Measurements from ENCODE around the gene HCN2.

Gene HCN2

DNA sequence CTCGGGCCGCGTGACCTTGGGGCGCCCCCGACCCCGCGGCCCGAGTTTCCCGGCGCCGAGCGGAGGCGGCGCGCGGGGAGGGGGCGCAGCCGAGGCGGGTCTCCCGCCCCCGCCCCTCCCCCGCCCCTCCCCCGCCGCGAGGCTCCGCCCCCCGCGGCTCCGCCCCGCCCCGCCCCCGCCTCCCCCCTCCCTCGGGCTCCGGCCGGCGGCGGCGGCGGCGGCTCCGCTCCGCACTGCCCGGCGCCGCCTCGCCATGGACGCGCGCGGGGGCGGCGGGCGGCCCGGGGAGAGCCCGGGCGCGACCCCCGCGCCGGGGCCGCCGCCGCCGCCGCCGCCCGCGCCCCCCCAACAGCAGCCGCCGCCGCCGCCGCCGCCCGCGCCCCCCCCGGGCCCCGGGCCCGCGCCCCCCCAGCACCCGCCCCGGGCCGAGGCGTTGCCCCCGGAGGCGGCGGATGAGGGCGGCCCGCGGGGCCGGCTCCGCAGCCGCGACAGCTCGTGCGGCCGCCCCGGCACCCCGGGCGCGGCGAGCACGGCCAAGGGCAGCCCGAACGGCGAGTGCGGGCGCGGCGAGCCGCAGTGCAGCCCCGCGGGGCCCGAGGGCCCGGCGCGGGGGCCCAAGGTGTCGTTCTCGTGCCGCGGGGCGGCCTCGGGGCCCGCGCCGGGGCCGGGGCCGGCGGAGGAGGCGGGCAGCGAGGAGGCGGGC is at the start of gene HCN2:
HCN2 (plus strand) TSS at position 189 of the 703 bp plus-strand sequence; CDS start at position 254, 65 bp downstream.
- no peak for DNase-seq (ENCODE audit: low read depth, low spot score)

DNA sequence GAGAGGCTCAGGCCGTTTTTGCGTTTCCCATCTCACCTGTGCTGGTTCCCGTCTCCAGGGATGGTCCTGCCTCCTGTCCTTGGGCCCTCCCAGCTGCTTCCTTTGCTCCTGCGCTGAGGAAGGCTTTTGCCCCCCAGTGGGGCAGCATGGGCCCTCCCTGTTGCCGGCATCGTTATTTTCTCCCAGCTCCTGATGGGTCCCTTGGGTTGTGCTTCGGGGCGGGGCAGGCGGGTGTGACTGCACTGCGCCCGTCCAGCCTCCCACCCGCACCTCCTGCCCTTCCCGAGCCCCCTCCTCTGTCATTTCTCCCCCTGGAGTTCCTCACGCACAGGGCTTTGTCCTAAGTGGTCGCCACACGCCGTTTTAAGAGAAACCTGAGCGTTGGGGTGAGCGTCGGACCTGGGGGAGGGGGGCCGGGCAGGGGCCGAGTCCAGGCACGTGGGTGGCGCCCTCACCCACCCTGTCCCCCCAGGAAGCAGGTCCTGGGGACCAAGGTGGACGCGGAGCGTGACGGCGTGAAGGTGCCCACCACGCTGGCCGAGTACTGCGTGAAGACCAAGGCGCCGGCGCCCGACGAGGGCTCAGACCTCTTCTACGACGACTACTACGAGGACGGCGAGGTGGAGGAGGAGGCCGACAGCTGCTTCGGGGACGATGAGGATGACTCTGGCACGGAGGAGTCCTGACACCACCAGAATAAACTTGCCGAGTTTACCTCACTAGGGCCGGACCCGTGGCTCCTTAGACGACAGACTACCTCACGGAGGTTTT is 48.6 kb upstream of the HCN2 start:
- no peak for DNase-seq (ENCODE audit: low read depth, low spot score)

DNA sequence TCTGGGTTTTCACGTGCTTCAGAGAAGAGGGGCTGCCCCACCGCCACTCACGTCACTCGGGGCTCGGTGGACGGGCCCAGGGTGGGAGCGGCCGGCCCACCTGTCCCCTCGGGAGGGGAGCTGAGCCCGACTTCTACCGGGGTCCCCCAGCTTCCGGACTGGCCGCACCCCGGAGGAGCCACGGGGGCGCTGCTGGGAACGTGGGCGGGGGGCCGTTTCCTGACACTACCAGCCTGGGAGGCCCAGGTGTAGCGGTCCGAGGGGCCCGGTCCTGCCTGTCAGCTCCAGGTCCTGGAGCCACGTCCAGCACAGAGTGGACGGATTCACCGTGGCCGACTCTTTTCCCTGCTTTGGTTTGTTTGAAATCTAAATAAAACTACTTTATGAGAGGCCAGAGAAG is 48.0 kb upstream of the HCN2 start:
- no peak for DNase-seq (ENCODE audit: low read depth, low spot score)

DNA sequence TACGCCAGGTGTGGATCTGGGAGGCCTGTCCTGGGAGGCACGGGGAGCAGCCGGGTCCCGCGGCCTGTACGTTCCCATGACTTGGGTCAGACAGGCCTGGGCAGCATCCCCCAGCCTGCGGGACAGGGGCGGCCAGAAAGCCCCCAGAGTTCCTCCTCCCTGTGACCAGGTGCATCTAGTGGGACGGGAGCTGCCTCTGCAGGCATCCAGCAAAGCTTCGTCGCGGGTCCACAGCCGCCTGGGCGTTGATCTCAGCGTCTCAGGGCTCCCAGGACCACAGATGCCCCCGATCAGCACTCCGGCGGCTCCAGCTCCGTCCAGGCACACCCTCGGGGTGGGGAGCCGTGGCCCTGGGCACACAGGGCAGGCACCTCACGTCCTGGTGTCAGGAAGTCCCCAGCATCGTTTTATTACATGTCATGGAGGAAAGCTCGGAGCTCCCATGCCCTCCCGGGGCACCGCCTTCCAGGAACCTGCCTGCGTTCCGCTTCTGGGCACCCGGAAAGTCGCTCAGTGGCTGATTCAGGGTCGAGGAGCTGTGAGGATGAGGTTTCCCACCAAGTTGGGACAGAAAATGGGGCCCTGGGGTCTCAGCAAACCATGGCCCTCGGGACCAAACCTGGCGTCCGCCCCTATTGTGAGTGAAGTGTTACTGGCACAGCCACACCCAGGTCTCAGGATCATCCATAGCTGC is 47.4 kb upstream of the HCN2 start:
- no peak for DNase-seq (ENCODE audit: low read depth, low spot score)

DNA sequence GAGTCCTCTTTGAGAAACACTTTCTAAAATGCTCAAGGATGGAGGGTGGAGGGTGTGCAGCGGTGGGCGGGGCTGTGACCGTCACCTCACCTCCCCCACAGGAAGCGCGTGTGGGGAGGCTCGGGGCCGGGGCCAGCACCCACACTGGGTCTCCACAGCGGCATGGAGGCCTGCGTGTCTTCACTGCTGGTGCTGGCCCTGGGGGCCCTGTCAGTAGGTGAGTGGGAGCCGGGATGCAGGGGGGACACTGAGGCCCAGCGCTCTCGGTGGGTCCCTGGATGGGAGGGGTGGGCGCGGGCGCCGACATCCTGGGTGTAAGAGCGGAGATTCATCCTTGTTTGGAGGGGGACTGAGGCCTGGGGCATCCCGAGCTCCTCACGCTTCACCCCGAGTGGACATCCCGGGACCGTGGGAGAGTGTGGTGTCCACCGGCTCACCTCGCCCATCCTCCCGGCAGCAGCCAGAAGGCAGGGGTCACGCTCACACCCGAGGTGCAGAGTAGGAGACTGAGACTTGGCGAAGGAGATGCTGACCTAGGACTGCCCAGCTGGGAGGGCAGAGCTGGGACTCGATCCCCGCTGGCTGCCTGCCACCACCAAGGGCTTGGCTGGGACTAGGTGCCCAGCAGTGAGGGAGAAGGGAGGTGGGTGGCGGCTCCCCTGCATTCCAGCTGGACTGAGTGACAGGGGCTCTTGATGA is 45.6 kb upstream of the HCN2 start, which contains the start of gene GZMM:
GZMM (plus strand) TSS at position 144 of the 699 bp plus-strand sequence; CDS start at position 163, 19 bp downstream.
- no peak for DNase-seq (ENCODE audit: low read depth, low spot score)

DNA sequence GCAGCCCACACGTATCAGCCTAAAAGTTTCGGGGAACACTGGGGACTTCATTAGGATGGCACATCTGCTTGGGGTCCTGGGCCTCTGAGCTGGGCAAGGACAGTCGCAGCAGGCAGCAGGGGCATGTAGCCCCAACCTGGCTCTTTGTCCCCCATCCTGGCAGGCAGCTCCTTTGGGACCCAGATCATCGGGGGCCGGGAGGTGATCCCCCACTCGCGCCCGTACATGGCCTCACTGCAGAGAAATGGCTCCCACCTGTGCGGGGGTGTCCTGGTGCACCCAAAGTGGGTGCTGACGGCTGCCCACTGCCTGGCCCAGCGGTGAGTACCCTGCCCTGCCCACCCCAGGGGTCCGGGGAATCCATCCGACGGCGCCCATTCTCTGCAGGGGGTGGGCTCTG is 42.6 kb upstream of the HCN2 start:
- DNase-seq (ENCODE audit: low read depth, low spot score): no peak

DNA sequence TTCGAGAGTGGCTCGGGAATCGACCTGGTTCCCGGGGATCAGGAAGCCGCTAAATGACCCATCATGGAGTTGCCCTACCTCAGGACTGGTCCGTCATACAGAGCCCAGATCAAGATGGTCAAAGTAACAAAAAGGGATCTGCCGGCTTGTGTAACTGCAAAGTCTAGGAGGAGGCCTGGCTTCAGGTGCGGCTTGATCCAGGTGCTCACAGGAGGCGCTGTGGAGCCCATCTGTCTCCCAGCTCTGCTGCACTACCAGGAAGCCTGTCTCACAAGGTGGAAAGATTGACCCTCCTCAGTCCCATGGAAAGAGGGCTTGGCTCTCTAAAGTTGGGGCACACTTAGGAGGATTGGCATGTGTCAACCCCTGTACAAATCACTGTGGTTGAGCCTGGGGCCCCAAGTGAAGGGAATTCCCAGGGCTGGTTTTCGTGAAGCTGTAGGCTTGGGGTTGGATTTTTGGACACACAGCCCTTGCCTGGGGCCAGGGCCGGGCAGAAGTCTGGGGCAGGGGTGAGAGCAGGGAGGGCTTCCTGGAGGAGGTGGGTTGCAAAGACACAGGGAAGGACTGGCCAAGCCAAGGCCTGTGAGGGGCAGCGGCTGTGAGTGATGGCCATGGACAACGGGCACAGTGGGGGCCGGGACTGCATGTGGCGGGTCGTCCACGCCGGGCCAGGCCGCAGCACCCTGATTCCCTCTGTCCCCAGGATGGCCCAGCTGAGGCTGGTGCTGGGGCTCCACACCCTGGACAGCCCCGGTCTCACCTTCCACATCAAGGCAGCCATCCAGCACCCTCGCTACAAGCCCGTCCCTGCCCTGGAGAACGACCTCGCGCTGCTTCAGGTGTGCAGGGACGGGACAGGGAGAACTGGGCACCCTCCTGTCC is 41.6 kb upstream of the HCN2 start:
- DNase-seq (ENCODE audit: low read depth, low spot score): no peak

DNA sequence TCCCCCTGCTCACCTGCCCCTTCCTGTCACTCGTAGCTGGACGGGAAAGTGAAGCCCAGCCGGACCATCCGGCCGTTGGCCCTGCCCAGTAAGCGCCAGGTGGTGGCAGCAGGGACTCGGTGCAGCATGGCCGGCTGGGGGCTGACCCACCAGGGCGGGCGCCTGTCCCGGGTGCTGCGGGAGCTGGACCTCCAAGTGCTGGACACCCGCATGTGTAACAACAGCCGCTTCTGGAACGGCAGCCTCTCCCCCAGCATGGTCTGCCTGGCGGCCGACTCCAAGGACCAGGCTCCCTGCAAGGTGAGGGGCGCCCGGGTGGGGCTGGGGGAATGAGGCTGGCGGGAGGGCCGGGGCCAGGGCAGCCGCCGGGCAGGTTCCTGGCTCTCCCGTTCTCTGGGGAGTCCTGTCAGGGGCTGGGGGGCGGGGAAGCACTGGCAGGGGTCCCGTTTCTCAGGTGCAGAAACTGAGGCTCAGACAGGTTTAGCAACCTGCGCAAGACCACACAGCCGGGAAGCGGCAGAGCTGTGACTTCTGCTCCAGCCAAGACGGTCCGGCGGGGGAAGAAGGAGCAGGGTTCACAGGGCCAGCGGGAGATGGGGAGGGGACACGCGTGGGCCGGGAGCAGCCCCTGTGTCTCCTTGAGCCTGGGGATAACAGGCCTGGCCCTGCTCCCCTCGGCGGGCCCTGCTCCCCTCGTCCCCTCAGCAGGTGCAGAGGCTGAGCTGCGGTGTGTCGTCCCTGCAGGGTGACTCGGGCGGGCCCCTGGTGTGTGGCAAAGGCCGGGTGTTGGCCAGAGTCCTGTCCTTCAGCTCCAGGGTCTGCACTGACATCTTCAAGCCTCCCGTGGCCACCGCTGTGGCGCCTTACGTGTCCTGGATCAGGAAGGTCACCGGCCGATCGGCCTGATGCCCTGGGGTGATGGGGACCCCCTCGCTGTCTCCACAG is 40.5 kb upstream of the HCN2 start:
- no peak for DNase-seq (ENCODE audit: low read depth, low spot score)

DNA sequence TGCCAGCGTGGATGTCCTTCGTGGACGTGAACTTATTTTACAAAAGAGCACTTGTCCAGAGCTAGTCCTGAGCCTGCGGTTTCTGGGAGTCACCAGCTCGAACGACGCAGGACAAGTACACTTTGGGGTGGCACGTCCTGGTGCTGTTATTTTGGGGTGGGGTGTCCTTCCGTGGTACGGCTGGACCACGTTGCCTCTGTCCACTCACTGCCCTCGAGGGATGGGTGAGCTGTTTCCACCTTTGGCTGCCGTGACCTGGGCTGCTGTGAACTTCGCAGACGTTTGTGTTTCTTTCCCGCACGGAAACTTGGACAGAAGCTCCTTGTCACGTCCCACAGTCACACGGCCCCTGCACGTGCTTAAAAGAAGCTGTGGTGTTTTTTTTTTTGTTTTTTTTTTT is 34.9 kb upstream of the HCN2 start:
- DNase-seq (ENCODE audit: low read depth, low spot score): no peak

DNA sequence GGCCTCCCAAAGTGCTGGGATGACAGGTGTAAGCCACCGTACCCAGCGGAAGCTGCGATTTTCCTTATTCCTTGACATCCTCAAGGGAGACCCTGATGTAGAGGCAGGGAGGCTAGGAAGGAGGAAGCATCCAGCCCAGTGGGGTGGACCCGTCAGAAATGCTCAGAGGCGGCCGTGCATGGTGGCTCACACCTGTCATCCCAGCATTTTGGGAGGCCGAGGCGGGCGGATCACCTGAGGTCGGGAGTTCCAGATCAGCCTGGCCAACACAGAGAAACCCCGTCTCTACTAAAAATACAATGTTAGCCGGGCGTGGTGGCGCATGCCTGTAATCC is 34.2 kb upstream of the HCN2 start:
- no peak for DNase-seq (ENCODE audit: low read depth, low spot score)

DNA sequence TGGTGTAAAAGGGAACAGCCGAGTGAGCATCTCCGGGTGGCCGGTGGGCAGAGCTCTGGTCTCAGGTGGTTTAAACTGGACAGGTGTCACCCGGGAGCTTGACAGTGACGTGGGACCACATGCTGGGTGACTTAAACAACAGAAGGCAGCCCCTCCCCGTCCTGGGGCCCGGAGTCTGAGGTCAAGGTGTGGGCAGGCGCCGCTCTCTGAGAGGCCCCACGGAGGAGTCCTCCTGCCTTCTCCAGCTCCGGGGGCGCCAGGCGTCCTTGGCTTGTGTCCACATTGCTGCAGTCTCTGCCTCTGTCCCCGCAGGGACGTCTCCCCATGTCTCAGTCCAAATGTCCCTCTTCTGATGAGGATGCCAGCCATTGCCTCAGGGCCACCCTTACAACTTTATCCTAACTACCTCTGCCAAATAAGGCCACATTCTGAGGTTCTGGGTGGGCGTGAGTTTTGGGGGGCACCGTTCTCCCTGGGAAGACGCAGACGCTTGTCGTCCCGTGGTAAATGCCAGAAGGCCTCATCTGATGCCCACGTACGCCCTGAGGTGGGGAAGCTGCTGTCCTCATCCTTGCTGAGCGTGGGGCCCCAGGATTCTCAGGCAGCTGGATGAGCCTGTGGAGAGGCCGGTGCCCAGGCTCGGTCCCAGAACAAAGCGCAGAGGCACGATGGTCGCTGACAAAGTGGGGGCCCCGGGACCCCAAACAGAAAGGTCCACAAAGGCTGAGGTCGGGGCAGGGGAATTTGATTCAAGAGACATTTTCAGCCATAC is 32.9 kb upstream of the HCN2 start:
- DNase-seq (ENCODE audit: low read depth, low spot score): no peak

DNA sequence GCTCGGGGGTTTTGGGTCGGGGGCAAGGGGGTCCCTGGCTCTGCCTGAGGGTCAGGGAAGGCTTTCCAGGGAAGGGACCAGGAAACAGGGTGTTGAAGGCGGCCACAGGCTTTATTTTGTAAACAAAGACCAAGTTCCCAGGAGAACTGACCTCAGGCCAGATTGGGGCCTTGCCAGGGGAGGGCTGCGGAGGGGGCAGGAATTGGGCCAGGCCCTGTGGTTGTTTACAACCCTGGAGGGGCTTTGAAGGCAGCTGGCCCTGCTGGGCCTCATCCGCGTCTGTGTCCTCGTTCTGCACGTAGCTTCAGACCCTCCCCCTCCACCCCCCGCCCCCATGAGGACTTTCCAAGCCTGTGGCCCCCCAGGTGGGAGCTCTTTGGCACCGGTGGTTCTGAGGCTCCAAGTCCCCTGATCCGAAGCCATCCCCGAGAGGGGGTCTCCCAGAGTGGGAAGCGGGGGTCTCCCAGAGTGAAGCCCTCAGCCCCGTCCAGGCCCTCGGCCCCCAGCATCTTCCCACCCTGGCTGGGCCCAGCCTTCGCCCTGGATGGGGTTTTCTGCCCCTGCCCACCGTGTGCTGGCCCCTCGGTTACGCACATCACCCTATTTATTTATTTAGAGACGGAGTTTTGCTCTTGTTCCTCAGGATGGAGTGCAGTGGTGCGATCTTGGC is 30.8 kb upstream of the HCN2 start:
- no peak for DNase-seq (ENCODE audit: low read depth, low spot score)

DNA sequence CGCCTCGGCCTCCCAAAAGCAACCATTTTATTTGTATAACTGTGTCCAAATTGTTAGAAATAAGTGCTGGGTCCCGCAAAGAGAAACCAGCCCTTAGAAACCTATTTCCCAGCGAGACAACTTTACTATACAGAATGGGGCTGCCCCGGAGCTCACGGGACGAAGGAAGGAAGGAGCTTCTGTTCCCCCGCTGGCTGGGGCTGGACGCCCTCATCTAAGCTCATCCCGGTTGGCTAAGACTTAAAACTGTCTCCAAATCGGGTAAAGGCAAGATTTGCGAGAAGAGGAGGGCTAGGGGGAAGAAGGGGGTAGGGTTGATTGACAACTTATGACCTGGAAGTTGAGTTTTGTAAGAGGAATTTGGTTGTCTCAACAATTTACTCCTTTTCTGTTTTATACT is 29.6 kb upstream of the HCN2 start:
- DNase-seq (ENCODE audit: low read depth, low spot score): no peak

DNA sequence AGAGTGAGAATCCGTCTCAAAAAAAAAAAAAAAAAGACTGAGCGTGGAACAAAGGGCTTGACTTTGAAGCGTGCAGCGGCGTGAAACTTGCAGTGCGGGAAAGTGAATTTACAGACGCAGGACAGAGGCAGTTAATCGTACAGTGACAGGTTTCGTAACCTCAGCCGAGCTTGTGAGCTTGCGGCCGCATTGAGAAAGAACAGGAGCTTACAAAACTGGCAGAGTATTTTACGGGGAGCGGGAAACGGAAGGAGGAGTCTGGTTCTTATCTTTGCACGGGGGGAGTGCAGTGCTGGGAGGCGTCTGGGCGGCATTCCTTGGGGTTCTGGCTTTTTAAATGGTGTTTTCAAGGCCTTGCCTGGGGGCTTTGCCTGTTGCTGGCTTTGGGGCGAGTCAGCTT is 23.3 kb upstream of the HCN2 start:
- DNase-seq (ENCODE audit: low read depth, low spot score): no peak

DNA sequence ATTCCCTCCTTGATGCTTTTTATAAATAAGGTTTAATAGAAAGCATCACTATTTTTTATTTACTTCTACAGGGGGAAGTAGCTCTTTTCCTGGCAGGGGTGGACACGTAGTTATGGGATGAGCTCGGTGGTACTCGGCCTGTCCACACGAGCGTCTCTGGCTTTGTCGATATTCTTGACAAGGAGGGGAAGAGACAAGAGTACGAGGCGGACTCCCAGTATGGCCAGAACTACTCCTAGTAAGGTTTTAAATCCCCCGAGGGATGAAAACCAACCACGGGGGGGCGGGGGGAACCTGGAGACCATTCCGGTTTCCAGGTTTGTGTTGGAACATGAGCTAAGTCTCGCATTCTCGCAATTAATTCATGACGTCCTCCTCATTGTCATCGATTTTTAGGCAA is 22.8 kb upstream of the HCN2 start:
- no peak for DNase-seq (ENCODE audit: low read depth, low spot score)

DNA sequence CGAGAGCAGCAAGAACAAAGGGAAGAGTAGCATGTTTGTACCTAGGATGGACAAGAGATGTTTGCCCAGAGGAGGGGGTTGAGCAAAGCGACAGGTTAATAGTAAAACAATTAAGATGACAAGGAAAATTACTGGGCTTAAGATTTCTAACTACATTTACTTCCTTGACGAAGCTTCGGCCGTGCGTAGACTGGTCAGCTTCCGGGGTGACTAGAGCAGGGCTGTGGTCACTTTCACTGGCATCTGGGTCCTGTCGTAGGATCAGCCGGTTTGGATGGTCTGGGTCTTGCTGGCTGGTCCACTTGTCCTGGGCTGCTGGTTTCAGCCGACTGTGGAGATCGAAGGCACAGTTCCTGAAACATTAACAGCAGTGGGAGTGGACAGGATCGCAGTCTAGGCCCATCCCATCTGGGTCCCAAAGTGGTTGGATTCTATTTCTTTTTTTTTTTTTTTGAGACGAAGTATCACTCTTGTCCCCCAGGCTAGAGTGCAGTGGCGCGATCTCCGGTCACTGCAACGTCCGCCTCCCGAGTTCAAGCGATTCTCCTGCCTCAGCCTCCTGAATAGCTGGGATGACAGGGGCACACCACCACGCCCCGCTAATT is 22.3 kb upstream of the HCN2 start:
- DNase-seq (ENCODE audit: low read depth, low spot score): no peak

DNA sequence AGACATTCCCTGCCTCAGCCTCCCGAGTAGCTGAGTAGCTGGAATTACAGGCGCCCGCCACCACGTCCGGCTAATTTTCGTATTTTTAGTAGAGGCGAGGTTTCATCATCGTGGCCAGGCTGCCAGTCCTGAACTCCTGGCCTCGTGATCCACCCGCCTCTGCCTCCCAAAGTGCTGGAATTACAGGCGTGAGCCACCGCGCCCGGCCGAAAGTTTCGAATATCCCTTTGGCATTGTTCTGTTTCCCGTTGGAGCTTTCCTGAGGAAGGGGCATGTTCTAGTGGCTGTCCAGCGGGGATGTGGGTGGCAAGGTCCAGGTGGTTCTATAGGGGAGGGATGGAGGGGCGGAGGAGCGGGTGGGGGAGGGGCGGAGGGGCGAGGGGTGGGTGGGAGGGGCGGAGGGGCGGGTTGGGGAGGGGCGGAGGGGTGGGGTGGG is 19.4 kb upstream of the HCN2 start:
- DNase-seq (ENCODE audit: low read depth, low spot score): no peak

DNA sequence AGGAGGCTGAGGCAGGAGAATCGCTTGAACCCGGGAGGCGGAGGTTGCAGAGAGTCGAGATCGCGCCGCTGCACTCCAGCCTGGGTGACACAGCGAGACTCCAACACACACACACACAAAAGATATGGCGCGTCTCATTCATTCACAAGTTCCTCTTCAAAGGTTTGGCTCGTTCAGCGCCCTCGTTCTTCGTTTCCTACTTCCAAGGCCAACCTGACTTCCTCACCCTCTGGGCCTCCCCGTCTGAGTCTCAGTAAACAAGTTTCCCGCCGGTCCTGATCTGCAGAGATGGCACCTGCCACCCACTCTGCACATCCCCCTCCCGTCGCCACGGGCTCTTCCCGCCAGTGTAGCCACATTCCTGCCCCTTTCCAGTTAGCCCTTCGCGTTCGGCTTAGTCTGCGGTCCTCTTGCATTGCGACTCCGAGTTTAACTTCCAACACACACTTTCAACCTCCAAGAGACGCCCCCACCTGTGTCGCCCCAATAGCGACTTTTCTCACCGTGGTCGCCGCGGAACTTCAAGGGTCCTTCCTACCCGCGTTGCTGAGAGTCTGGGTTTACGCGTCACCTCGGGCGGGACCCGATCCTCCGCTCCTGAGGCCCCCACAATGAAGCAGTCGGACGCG is 18.6 kb upstream of the HCN2 start:
- DNase-seq (ENCODE audit: low read depth, low spot score): no peak
